H1 (cell line): ENCODE results near the gene IGSF23.
"Not testable (repeated sequence)": the region's sequence is repeated elsewhere in the genome, so short reads cannot be mapped to it uniquely, and the experiment has no call there.

Experiments used
- BRCA1 ChIP-seq: IDR thresholded peaks from 2 replicates; pipeline ENCODE4 v1.6.1; 2012; ENCODE audit warnings: low read depth, low read length, improper control_type of control experiment
- CEBPB ChIP-seq: IDR thresholded peaks from 2 replicates; pipeline ENCODE4 v1.6.1; 2012; ENCODE audit warnings: low read depth, low read length
- CTCF ChIP-seq, 3 experiments: IDR thresholded peaks; 1 replicate in 2 of 3; 2 replicates in 1 of 3; pipeline versions ENCODE4 v1.5.1 to v1.6.1; 2011; ENCODE audit warnings: low read length in 3 of 3, mild to moderate bottlenecking in 3 of 3, inconsistent platforms in 2 of 3, low read depth in 1 of 3, moderate library complexity in 1 of 3; ENCODE audit not compliant: insufficient read depth in 1 of 3; ENCODE audit errors: control extremely low read depth in 1 of 3
- EZH2 ChIP-seq: fragments of 200-600 bp; sonication (generic); IDR thresholded peaks from 2 replicates; pipeline ENCODE4 v1.7.1; 2012; ENCODE audit warnings: low read depth, mild to moderate bottlenecking, moderate library complexity, low read length, inconsistent platforms; ENCODE audit not compliant: severe bottlenecking
- GTF2F1 ChIP-seq: IDR thresholded peaks from 2 replicates; pipeline ENCODE4 v1.6.1; 2012; ENCODE audit warnings: low read depth, low read length, improper control_type of control experiment, borderline replicate concordance
- NANOG ChIP-seq: IDR thresholded peaks from 2 replicates; pipeline ENCODE4 v1.6.1; 2011; ENCODE audit warnings: low read length, low read depth, mild to moderate bottlenecking, inconsistent platforms; ENCODE audit not compliant: insufficient read depth, poor library complexity, severe bottlenecking
- POLR2A ChIP-seq, 2 experiments: IDR thresholded peaks; 1 replicate in 1 of 2; 2 replicates in 1 of 2; pipeline ENCODE4 v1.6.1; 2011; ENCODE audit warnings: low read depth in 2 of 2, low read length in 2 of 2, mild to moderate bottlenecking in 2 of 2; ENCODE audit errors: control extremely low read depth in 1 of 2
- SIN3A ChIP-seq, 2 experiments: IDR thresholded peaks in 1 of 2; conservative IDR thresholded peaks in 1 of 2; 2 replicates each; pipeline ENCODE4 v1.6.1; 2011 to 2012; ENCODE audit warnings: low read length in 2 of 2, improper control_type of control experiment in 1 of 2, low read depth in 1 of 2, mild to moderate bottlenecking in 1 of 2
- SIX5 ChIP-seq: IDR thresholded peaks from 2 replicates; pipeline ENCODE4 v1.6.1; 2011; ENCODE audit warnings: mild to moderate bottlenecking, low read depth, low read length
- SRF ChIP-seq: IDR thresholded peaks from 2 replicates; pipeline ENCODE4 v1.6.1; 2011; ENCODE audit warnings: mild to moderate bottlenecking, low read depth, low read length, moderate library complexity
- TAF1 ChIP-seq: IDR thresholded peaks from 2 replicates; pipeline ENCODE4 v1.6.1; 2011; ENCODE audit warnings: mild to moderate bottlenecking, low read depth, low read length
- TEAD4 ChIP-seq: IDR thresholded peaks from 2 replicates; pipeline ENCODE4 v1.6.1; 2012; ENCODE audit warnings: low read depth, low read length, inconsistent platforms, mixed read lengths

- not testable (repeated sequence) for TF ChIP-seq SRF; NANOG; TAF1; TEAD4; SIN3A (conservative IDR thresholded peaks at IDR 0.05 in 1 of 2, IDR thresholded peaks at IDR 0.05 in 1 of 2; ENCODE audit: low read depth in 1 of 2, low read length in 2 of 2); CTCF (IDR thresholded peaks at IDR 0.05; ENCODE audit: control extremely low read depth in 1 of 3, insufficient read depth in 1 of 3, low read depth in 1 of 3, low read length in 3 of 3); GTF2F1; POLR2A (IDR thresholded peaks at IDR 0.05; ENCODE audit: control extremely low read depth in 1 of 2, low read depth in 2 of 2, low read length in 2 of 2); CEBPB; EZH2; BRCA1; SIX5
These were observed 71.0 kb downstream of the IGSF23 start for GRCh38 chr19:44684396-44684795.
